ENCODE results near the gene MED15. TPM values are rescaled to one million over a fixed set of nuclear protein-coding genes. Genes with fewer than 3 reads are reported as not detected.

The MED15 gene
- total and polyA plus RNA-seq, 10 donors = 32.2 to 162 (median 89.7) TPM

DNA sequence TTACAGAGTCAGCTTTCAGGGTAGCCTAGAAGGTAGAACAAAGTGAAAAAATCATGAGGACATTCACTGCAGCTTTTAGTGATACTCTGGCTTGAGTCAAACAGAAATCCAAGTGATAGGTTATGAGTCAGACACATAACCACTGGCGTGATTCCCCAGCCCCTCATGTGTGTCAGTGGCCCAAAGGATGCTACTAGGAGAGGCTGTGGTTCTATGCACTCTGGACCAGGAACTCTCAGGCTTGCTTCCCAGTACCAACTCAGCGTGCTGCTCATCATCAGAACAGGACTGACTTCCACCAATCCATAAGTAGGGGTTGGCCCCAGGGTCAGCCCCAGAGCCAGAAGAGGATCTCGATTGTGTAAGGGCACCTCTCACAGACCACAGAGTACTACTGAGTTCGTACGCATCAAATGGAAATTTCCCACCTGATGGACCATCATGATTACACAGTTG, 116.8 kb downstream of the MED15 start:
- TF ChIP-seq POLR2A (IDR thresholded peaks at IDR 0.05) = no peak
- TF ChIP-seq, protein P1, sequence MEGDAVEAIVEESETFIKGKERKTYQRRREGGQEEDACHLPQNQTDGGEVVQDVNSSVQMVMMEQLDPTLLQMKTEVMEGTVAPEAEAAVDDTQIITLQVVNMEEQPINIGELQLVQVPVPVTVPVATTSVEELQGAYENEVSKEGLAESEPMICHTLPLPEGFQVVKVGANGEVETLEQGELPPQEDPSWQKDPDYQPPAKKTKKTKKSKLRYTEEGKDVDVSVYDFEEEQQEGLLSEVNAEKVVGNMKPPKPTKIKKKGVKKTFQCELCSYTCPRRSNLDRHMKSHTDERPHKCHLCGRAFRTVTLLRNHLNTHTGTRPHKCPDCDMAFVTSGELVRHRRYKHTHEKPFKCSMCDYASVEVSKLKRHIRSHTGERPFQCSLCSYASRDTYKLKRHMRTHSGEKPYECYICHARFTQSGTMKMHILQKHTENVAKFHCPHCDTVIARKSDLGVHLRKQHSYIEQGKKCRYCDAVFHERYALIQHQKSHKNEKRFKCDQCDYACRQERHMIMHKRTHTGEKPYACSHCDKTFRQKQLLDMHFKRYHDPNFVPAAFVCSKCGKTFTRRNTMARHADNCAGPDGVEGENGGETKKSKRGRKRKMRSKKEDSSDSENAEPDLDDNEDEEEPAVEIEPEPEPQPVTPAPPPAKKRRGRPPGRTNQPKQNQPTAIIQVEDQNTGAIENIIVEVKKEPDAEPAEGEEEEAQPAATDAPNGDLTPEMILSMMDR (IDR thresholded peaks at IDR 0.05 in 8 of 11, conservative IDR thresholded peaks at IDR 0.05 in 3 of 11) = no peak
- no peak for TF ChIP-seq POLR2AphosphoS5 (IDR thresholded peaks at IDR 0.05)
- no peaks in the 10 kb centered on the region for H3K27me3 ChIP-seq (replicated peaks in 1 of 7)

DNA sequence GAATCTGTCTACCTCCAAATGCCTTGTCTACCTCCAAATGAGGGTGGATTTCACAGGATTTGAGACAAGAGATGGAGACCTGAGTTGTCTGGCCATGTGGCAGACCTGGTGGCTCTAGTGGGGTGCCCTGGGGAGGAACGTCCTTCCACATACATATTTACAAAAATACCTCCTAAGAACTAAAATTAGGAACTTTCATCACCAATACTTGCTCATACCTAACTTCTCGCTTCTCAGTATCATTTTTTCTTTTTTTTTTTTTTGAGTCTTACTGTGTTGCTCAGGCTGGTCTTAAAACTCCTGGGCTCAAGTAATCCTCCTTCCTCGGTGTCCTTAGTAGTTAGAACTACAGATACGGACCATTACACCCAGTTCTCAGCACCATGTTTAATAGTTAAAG, 117.9 kb downstream of the MED15 start:
- no peaks in the 10 kb centered on the region for H3K36me3 ChIP-seq
- no peak for DNase-seq
- H3K9me3 ChIP-seq = no peaks in the 10 kb centered on the region
- intact Hi-C loops (cut with DNase I; ENCODE audit: low total_unique reads) = no loop called here
- H3K4me3 ChIP-seq = no peak overlapping the region
- TF ChIP-seq POLR2A (IDR thresholded peaks at IDR 0.05) (no peak), POLR2AphosphoS5 (IDR thresholded peaks at IDR 0.05) (no peak)
- TF ChIP-seq, protein P1 (IDR thresholded peaks at IDR 0.05 in 8 of 11, conservative IDR thresholded peaks at IDR 0.05 in 3 of 11) = no peak
- no peaks in the 10 kb centered on the region for H3K27me3 ChIP-seq (replicated peaks in 1 of 7)
- no peaks in the 10 kb centered on the region for H3K4me1 ChIP-seq
- H3K27ac ChIP-seq = no peak overlapping the region
- 73 to 84% (median 79%) methylated on average over 4 of the region's 4 CpGs for WGBS, 5 donors

More for the DNA sequence above, 116.8 kb downstream of the MED15 start:
- Histone ChIP-seq H3K27ac (no peak overlapping the region), H3K9me3 (no peaks in the 10 kb centered on the region), H3K36me3 (no peaks in the 10 kb centered on the region), H3K4me3 (no peak overlapping the region), H3K4me1 (no peaks in the 10 kb centered on the region)
- intact Hi-C loops (cut with DNase I; ENCODE audit: low total_unique reads) = no loop called here
- DNase-seq = no peak
- 45 to 76% (median 56%) methylated on average over 5 of the region's 5 CpGs for WGBS, 5 donors

DNA sequence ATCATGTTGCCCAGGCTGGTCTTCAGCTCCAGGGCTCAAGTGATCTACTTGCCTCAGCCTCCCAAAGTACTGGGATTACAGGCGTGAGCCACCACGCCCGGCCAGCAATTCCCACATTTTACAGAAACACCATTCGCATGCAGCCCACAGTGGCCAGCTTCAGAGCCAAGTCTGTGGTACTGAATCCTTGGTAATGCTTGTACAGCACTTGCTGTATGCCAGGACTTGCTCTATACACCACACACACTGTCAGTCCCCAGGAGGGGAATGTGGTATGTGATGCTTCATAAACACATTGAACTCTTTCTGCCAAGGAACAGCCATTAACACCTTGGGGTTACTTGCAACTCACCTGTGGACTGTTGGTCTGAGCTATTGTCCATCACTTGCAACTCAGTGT, 119.4 kb downstream of the MED15 start:
- no peak for TF ChIP-seq POLR2AphosphoS5 (IDR thresholded peaks at IDR 0.05)
- TF ChIP-seq, protein P1 (IDR thresholded peaks at IDR 0.05 in 8 of 11, conservative IDR thresholded peaks at IDR 0.05 in 3 of 11) = no peak
- no peak for TF ChIP-seq POLR2A (IDR thresholded peaks at IDR 0.05)

GRCh38 chr22:20627432-20627831, 120.0 kb downstream of the MED15 start:
- Histone ChIP-seq H3K36me3 (no peaks in the 10 kb centered on the region), H3K4me1 (no peaks in the 10 kb centered on the region), H3K9me3 (no peaks in the 10 kb centered on the region), H3K27ac (no peak overlapping the region), H3K27me3 (replicated peaks in 1 of 7) (peaks cover 0 to 6% (median 0%) of the 10 kb centered on the region in 7 donors), H3K4me3 (no peak overlapping the region)
- TF ChIP-seq, protein P1 (IDR thresholded peaks at IDR 0.05 in 8 of 11, conservative IDR thresholded peaks at IDR 0.05 in 3 of 11) = no peak
- no peak for TF ChIP-seq POLR2AphosphoS5 (IDR thresholded peaks at IDR 0.05)
- no peak for TF ChIP-seq POLR2A (IDR thresholded peaks at IDR 0.05)
- intact Hi-C loops (cut with DNase I; ENCODE audit: low total_unique reads) = no loop called here
- DNase-seq = no peak
- 90 to 94% (median 93%) methylated on average over 5 of the region's 5 CpGs for WGBS, 5 donors

More for the DNA sequence above, 119.4 kb downstream of the MED15 start:
- Histone ChIP-seq H3K27ac (no peak overlapping the region), H3K36me3 (no peaks in the 10 kb centered on the region), H3K4me3 (no peak overlapping the region), H3K9me3 (no peaks in the 10 kb centered on the region), H3K4me1 (no peaks in the 10 kb centered on the region), H3K27me3 (replicated peaks in 1 of 7) (peaks cover 0 to 3% (median 0%) of the 10 kb centered on the region in 7 donors)
- DNase-seq = no peak
- WGBS, 5 donors = 92 to 100% (median 96%) methylated on average over 4 of the region's 4 CpGs
- intact Hi-C loops (cut with DNase I; ENCODE audit: low total_unique reads) = no loop called here
